ENCODE results near the gene RBFOX2. TPM values are rescaled to one million over a fixed set of nuclear protein-coding genes. Genes with fewer than 3 reads are reported as not detected.
"Not testable (repeated sequence)": the region's sequence is repeated elsewhere in the genome, so short reads cannot be mapped to it uniquely, and the experiment has no call there.

The RBFOX2 gene
- polyA plus RNA-seq, 1 donor = 67.0 TPM

GRCh38 chr22:36065775-36066544, 37.3 kb upstream of the RBFOX2 start:
- WGBS (ENCODE audit: insufficient coverage, low lambda C conversion rate) = no CpG with 5 or more reads among the region's 54 CpGs
- peak; percentile 80 to 82 for DNase-seq
- Histone ChIP-seq H3K9me3 (ENCODE audit: control insufficient read depth, low read depth, low read length) (no peaks in the 10 kb centered on the region), H3K4me1 (ENCODE audit: control insufficient read depth, insufficient read depth, low read length) (peaks cover 4% of the 10 kb centered on the region), H3K4me3 (ENCODE audit: low read length) (peak overlapping the region; percentile 46), H3K36me3 (ENCODE audit: control insufficient read depth, insufficient read depth, low read length) (no peaks in the 10 kb centered on the region), H3K27ac (ENCODE audit: low read length) (peak overlapping the region; percentile 25), H3K27me3 (ENCODE audit: control insufficient read depth, insufficient read depth, low read length) (no peaks in the 10 kb centered on the region)

GRCh38 chr22:36065462-36065774, 36.8 kb upstream of the RBFOX2 start:
- H3K9me3 ChIP-seq (ENCODE audit: control insufficient read depth, low read depth, low read length) = no peaks in the 10 kb centered on the region
- H3K36me3 ChIP-seq (ENCODE audit: control insufficient read depth, insufficient read depth, low read length) = no peaks in the 10 kb centered on the region
- H3K27ac ChIP-seq (ENCODE audit: low read length) = peak overlapping the region; percentile 25
- no peaks in the 10 kb centered on the region for H3K27me3 ChIP-seq (ENCODE audit: control insufficient read depth, insufficient read depth, low read length)
- no peak for DNase-seq
- H3K4me1 ChIP-seq (ENCODE audit: control insufficient read depth, insufficient read depth, low read length) = peaks cover 4% of the 10 kb centered on the region
- no CpG with 5 or more reads among the region's 5 CpGs for WGBS (ENCODE audit: insufficient coverage, low lambda C conversion rate)
- H3K4me3 ChIP-seq (ENCODE audit: low read length) = peak overlapping the region; percentile 46

GRCh38 chr22:36064358-36064757, 35.7 kb upstream of the RBFOX2 start:
- Histone ChIP-seq H3K9me3 (ENCODE audit: control insufficient read depth, low read depth, low read length) (no peaks in the 10 kb centered on the region), H3K4me3 (ENCODE audit: low read length) (no peak overlapping the region), H3K27me3 (ENCODE audit: control insufficient read depth, insufficient read depth, low read length) (no peaks in the 10 kb centered on the region), H3K27ac (ENCODE audit: low read length) (no peak overlapping the region), H3K4me1 (ENCODE audit: control insufficient read depth, insufficient read depth, low read length) (peaks cover 4% of the 10 kb centered on the region), H3K36me3 (ENCODE audit: control insufficient read depth, insufficient read depth, low read length) (no peaks in the 10 kb centered on the region)
- 60% methylated on average over 1 of the region's 5 CpGs for WGBS (ENCODE audit: insufficient coverage, low lambda C conversion rate)
- no peak for DNase-seq

- Histone ChIP-seq H3K27me3 (ENCODE audit: control insufficient read depth, insufficient read depth, low read length) (no peaks in the 10 kb centered on the region), H3K36me3 (ENCODE audit: control insufficient read depth, insufficient read depth, low read length) (no peaks in the 10 kb centered on the region), H3K4me3 (ENCODE audit: low read length) (no peak overlapping the region), H3K27ac (ENCODE audit: low read length) (no peak overlapping the region), H3K9me3 (ENCODE audit: control insufficient read depth, low read depth, low read length) (peaks cover 3% of the 10 kb centered on the region), H3K4me1 (ENCODE audit: control insufficient read depth, insufficient read depth, low read length) (no peaks in the 10 kb centered on the region)
- no CpG with 5 or more reads among the region's 1 CpG for whole genome bisulfite sequencing (ENCODE audit: insufficient coverage, low lambda C conversion rate)
- no peak for DNase-seq
Observed at GRCh38 chr22:36056980-36057379, 28.4 kb upstream of the RBFOX2 start.

GRCh38 chr22:36055376-36056295, 27.0 kb upstream of the RBFOX2 start:
- no peak for DNase-seq
- H3K4me3 ChIP-seq (ENCODE audit: low read length) = no peak overlapping the region
- H3K27me3 ChIP-seq (ENCODE audit: control insufficient read depth, insufficient read depth, low read length) = no peaks in the 10 kb centered on the region
- no peaks in the 10 kb centered on the region for H3K4me1 ChIP-seq (ENCODE audit: control insufficient read depth, insufficient read depth, low read length)
- WGBS (ENCODE audit: insufficient coverage, low lambda C conversion rate) = 94% methylated on average over 3 of the region's 19 CpGs
- peaks cover 3% of the 10 kb centered on the region for H3K9me3 ChIP-seq (ENCODE audit: control insufficient read depth, low read depth, low read length)
- H3K36me3 ChIP-seq (ENCODE audit: control insufficient read depth, insufficient read depth, low read length) = no peaks in the 10 kb centered on the region
- no peak overlapping the region for H3K27ac ChIP-seq (ENCODE audit: low read length)

GRCh38 chr22:36054446-36054845, 25.8 kb upstream of the RBFOX2 start:
- H3K4me3 ChIP-seq (ENCODE audit: low read length); H3K27ac ChIP-seq (ENCODE audit: low read length); H3K36me3 ChIP-seq (ENCODE audit: control insufficient read depth, insufficient read depth, low read length); H3K27me3 ChIP-seq (ENCODE audit: control insufficient read depth, insufficient read depth, low read length); DNase-seq; H3K4me1 ChIP-seq (ENCODE audit: control insufficient read depth, insufficient read depth, low read length); H3K9me3 ChIP-seq (ENCODE audit: control insufficient read depth, low read depth, low read length): not testable (repeated sequence)
- WGBS (ENCODE audit: insufficient coverage, low lambda C conversion rate) = 57% methylated on average over 2 of the region's 10 CpGs

GRCh38 chr22:36053242-36054147, 24.9 kb upstream of the RBFOX2 start:
- Histone ChIP-seq H3K36me3 (ENCODE audit: control insufficient read depth, insufficient read depth, low read length) (no peaks in the 10 kb centered on the region), H3K4me1 (ENCODE audit: control insufficient read depth, insufficient read depth, low read length) (no peaks in the 10 kb centered on the region), H3K4me3 (ENCODE audit: low read length) (no peak overlapping the region), H3K27me3 (ENCODE audit: control insufficient read depth, insufficient read depth, low read length) (no peaks in the 10 kb centered on the region), H3K27ac (ENCODE audit: low read length) (no peak overlapping the region), H3K9me3 (ENCODE audit: control insufficient read depth, low read depth, low read length) (peaks cover 3% of the 10 kb centered on the region)
- WGBS (ENCODE audit: insufficient coverage, low lambda C conversion rate) = 75% methylated on average over 1 of the region's 1 CpG
- DNase-seq = no peak

GRCh38 chr22:36052505-36052941, 23.9 kb upstream of the RBFOX2 start:
- no peak overlapping the region for H3K4me3 ChIP-seq (ENCODE audit: low read length)
- H3K27ac ChIP-seq (ENCODE audit: low read length) = no peak overlapping the region

GRCh38 chr22:36049678-36049997, 21.0 kb upstream of the RBFOX2 start:
- no peak for DNase-seq
- WGBS (ENCODE audit: insufficient coverage, low lambda C conversion rate) = no CpG with 5 or more reads among the region's 2 CpGs
- no peaks in the 10 kb centered on the region for H3K4me1 ChIP-seq (ENCODE audit: control insufficient read depth, insufficient read depth, low read length)
- peaks cover 3% of the 10 kb centered on the region for H3K9me3 ChIP-seq (ENCODE audit: control insufficient read depth, low read depth, low read length)
- no peaks in the 10 kb centered on the region for H3K36me3 ChIP-seq (ENCODE audit: control insufficient read depth, insufficient read depth, low read length)
- no peaks in the 10 kb centered on the region for H3K27me3 ChIP-seq (ENCODE audit: control insufficient read depth, insufficient read depth, low read length)
- no peak overlapping the region for H3K27ac ChIP-seq (ENCODE audit: low read length)
- no peak overlapping the region for H3K4me3 ChIP-seq (ENCODE audit: low read length)

More at GRCh38 chr22:36052505-36052941, 23.9 kb upstream of the RBFOX2 start:
- Histone ChIP-seq H3K36me3 (ENCODE audit: control insufficient read depth, insufficient read depth, low read length) (no peaks in the 10 kb centered on the region), H3K4me1 (ENCODE audit: control insufficient read depth, insufficient read depth, low read length) (no peaks in the 10 kb centered on the region), H3K27me3 (ENCODE audit: control insufficient read depth, insufficient read depth, low read length) (no peaks in the 10 kb centered on the region), H3K9me3 (ENCODE audit: control insufficient read depth, low read depth, low read length) (peaks cover 3% of the 10 kb centered on the region)
- no CpG with 5 or more reads among the region's 5 CpGs for WGBS (ENCODE audit: insufficient coverage, low lambda C conversion rate)
- no peak for DNase-seq

Measured in large intestine (tissue), 3 donors.